Measurements from ENCODE around the gene SMCHD1. TPM values are rescaled to one million over a fixed set of nuclear protein-coding genes. Genes with fewer than 3 reads are reported as not detected.
"Not testable (repeated sequence)": the region's sequence is repeated elsewhere in the genome, so short reads cannot be mapped to it uniquely, and the experiment has no call there.

SMCHD1 gene
- total RNA-seq, 3 donors from 2014 or later = 73.9 to 131 (median 102) TPM

GRCh38 chr18:2656981-2657512 is 1.5 kb downstream of the SMCHD1 start:
- intact Hi-C loops (cut with DNase I; ENCODE audit: low total_unique reads) = loop anchor here (5.0 kb wide), 1 partner anchor 1945 kb away; the partner anchor contains the start of gene ENOSF1
- peaks cover 0 to 8% of the 10 kb centered on the region in 2 donors for H3K4me1 ChIP-seq
- no peak for TF ChIP-seq POLR2AphosphoS5 (IDR thresholded peaks at IDR 0.05)
- no peak for TF ChIP-seq CTCF (IDR thresholded peaks at IDR 0.05)
- TF ChIP-seq POLR2A (IDR thresholded peaks at IDR 0.05) = no peak
- H3K27me3 ChIP-seq = no peaks in the 10 kb centered on the region
- H3K4me3 ChIP-seq = peak overlapping the region; percentile 91 to 96 (median 91)
- H3K36me3 ChIP-seq = no peaks in the 10 kb centered on the region
- H3K27ac ChIP-seq = peak overlapping the region; percentile 97 to 99
- no peak for DNase-seq (ENCODE audit: low spot score in 2 of 2)
- no peaks in the 10 kb centered on the region for H3K9me3 ChIP-seq

GRCh38 chr18:2657788-2658458 is 2.4 kb downstream of the SMCHD1 start:
- DNase-seq (ENCODE audit: low spot score in 2 of 2) = no peak
- intact Hi-C loops (cut with DNase I; ENCODE audit: low total_unique reads) = loop anchor here (5.0 kb wide), 1 partner anchor 1946 kb away; the partner anchor contains the start of gene ENOSF1
- Histone ChIP-seq H3K4me1 (peaks cover 0 to 8% of the 10 kb centered on the region in 2 donors), H3K36me3 (no peaks in the 10 kb centered on the region), H3K27me3 (no peaks in the 10 kb centered on the region), H3K4me3 (peak overlapping the region; percentile 0 to 96 (median 91)), H3K27ac (peak overlapping the region in 1 of 2 donors; percentile 30), H3K9me3 (no peaks in the 10 kb centered on the region)
- TF ChIP-seq POLR2A (IDR thresholded peaks at IDR 0.05) (no peak), CTCF (IDR thresholded peaks at IDR 0.05) (no peak), POLR2AphosphoS5 (IDR thresholded peaks at IDR 0.05) (no peak)

GRCh38 chr18:2660849-2661248 is 5.3 kb downstream of the SMCHD1 start:
- H3K27ac ChIP-seq; H3K4me3 ChIP-seq; H3K27me3 ChIP-seq; H3K4me1 ChIP-seq; intact Hi-C loops (cut with DNase I; ENCODE audit: low total_unique reads); H3K36me3 ChIP-seq; DNase-seq (ENCODE audit: low spot score in 2 of 2); H3K9me3 ChIP-seq: not testable (repeated sequence)

GRCh38 chr18:2662288-2662687 is 6.8 kb downstream of the SMCHD1 start:
- H3K27ac ChIP-seq; DNase-seq (ENCODE audit: low spot score in 2 of 2); H3K27me3 ChIP-seq; H3K4me3 ChIP-seq; H3K36me3 ChIP-seq; H3K4me1 ChIP-seq; intact Hi-C loops (cut with DNase I; ENCODE audit: low total_unique reads); H3K9me3 ChIP-seq: not testable (repeated sequence)

GRCh38 chr18:2662990-2663389 is 7.5 kb downstream of the SMCHD1 start:
- no peak overlapping the region for H3K4me3 ChIP-seq
- H3K4me1 ChIP-seq = peaks cover 0 to 7% of the 10 kb centered on the region in 2 donors
- H3K36me3 ChIP-seq = no peaks in the 10 kb centered on the region
- intact Hi-C loops (cut with DNase I; ENCODE audit: low total_unique reads) = no loop called here
- no peak overlapping the region for H3K27ac ChIP-seq
- no peaks in the 10 kb centered on the region for H3K27me3 ChIP-seq
- no peak for DNase-seq (ENCODE audit: low spot score in 2 of 2)
- H3K9me3 ChIP-seq = no peaks in the 10 kb centered on the region
- TF ChIP-seq POLR2AphosphoS5 (IDR thresholded peaks at IDR 0.05) (no peak), CTCF (IDR thresholded peaks at IDR 0.05) (no peak), POLR2A (IDR thresholded peaks at IDR 0.05) (no peak)

GRCh38 chr18:2672410-2672809 is 16.9 kb downstream of the SMCHD1 start:
- DNase-seq (ENCODE audit: low spot score in 2 of 2) = no peak
- no peak overlapping the region for H3K4me3 ChIP-seq
- intact Hi-C loops (cut with DNase I; ENCODE audit: low total_unique reads) = no loop called here
- no peaks in the 10 kb centered on the region for H3K9me3 ChIP-seq
- H3K4me1 ChIP-seq = no peaks in the 10 kb centered on the region
- no peaks in the 10 kb centered on the region for H3K27me3 ChIP-seq
- H3K27ac ChIP-seq = no peak overlapping the region
- TF ChIP-seq POLR2A (IDR thresholded peaks at IDR 0.05) = no peak
- no peak for TF ChIP-seq CTCF (IDR thresholded peaks at IDR 0.05)
- no peak for TF ChIP-seq POLR2AphosphoS5 (IDR thresholded peaks at IDR 0.05)
- H3K36me3 ChIP-seq = peaks cover 4% of the 10 kb centered on the region

All from breast epithelium (tissue), 4 donors.